K562 (cell line): ENCODE data around the gene TMPRSS7.

Experiments used
- CBX5 ChIP-seq: IDR thresholded peaks from 2 replicates; pipeline ENCODE4 v1.6.1; 2014; ENCODE audit warnings: low read depth, borderline replicate concordance
- SREBF2 ChIP-seq: sonication (generic); formaldehyde crosslinking; IDR thresholded peaks from 2 replicates; pipeline ENCODE4 v1.4.0; 2020; ENCODE audit warnings: mild to moderate bottlenecking, missing genetic modification reagents

- TF ChIP-seq CBX5 (no peak), SREBF2 (CRISPR knock-in tag) (no peak)
Measured at GRCh38 chr3:111993038-111993437, 41.5 kb upstream of the TMPRSS7 start.
